ENCODE data around the gene MYCBPAP. TPM values are rescaled to one million over a fixed set of nuclear protein-coding genes. Genes with fewer than 3 reads are reported as not detected.

Gene MYCBPAP
- total RNA-seq, 4 donors from 2014 or later: 0.38 to 2.3 (median 0.54) TPM

- WGBS, 2 donors: 74 to 77% methylated on average over 4 of the region's 4 CpGs
- no peak overlapping the region for H3K4me3 ChIP-seq (ENCODE audit: low read depth, poor library complexity, severe bottlenecking)
- no peak for DNase-seq (ENCODE audit: low spot score in 2 of 2)
- intact Hi-C loops (cut with DNase I; ENCODE audit: low total_unique reads): no loop called here
- no peak for TF ChIP-seq CTCF (IDR thresholded peaks at IDR 0.05)
- TF ChIP-seq POLR2A (IDR thresholded peaks at IDR 0.05): no peak
Observed at GRCh38 chr17:50563092-50563511, 54.9 kb downstream of the MYCBPAP start.

- intact Hi-C loops (cut with DNase I; ENCODE audit: low total_unique reads): no loop called here
- H3K4me3 ChIP-seq (ENCODE audit: low read depth, poor library complexity, severe bottlenecking): no peak overlapping the region
- DNase-seq (ENCODE audit: low spot score in 2 of 2): peak; percentile 78 to 96
- TF ChIP-seq POLR2A (IDR thresholded peaks at IDR 0.05) (no peak), CTCF (IDR thresholded peaks at IDR 0.05) (no peak)
- 6 to 9% methylated on average over 11 to 19 of the region's 19 CpGs for WGBS, 2 donors
Observed at GRCh38 chr17:50564916-50565315, 56.7 kb downstream of the MYCBPAP start.

- intact Hi-C loops (cut with DNase I; ENCODE audit: low total_unique reads): no loop called here
- 28 to 36% methylated on average over 7 to 10 of the region's 10 CpGs for WGBS, 2 donors
- no peak overlapping the region for H3K4me3 ChIP-seq (ENCODE audit: low read depth, poor library complexity, severe bottlenecking)
- TF ChIP-seq CTCF (IDR thresholded peaks at IDR 0.05) (no peak), POLR2A (IDR thresholded peaks at IDR 0.05) (no peak)
- DNase-seq (ENCODE audit: low spot score in 2 of 2): no peak
Observed at GRCh38 chr17:50565402-50566350, 57.4 kb downstream of the MYCBPAP start.

- DNase-seq (ENCODE audit: low spot score in 2 of 2): no peak
- TF ChIP-seq CTCF (IDR thresholded peaks at IDR 0.05) (no peak), POLR2A (IDR thresholded peaks at IDR 0.05) (no peak)
- no peak overlapping the region for H3K4me3 ChIP-seq (ENCODE audit: low read depth, poor library complexity, severe bottlenecking)
- intact Hi-C loops (cut with DNase I; ENCODE audit: low total_unique reads): no loop called here
- WGBS, 2 donors: 27 to 28% methylated on average over 2 of the region's 2 CpGs
Observed at GRCh38 chr17:50566886-50567285, 58.6 kb downstream of the MYCBPAP start.

- DNase-seq (ENCODE audit: low spot score in 2 of 2): no peak
- intact Hi-C loops (cut with DNase I; ENCODE audit: low total_unique reads): no loop called here
- TF ChIP-seq POLR2A (IDR thresholded peaks at IDR 0.05) (no peak), CTCF (IDR thresholded peaks at IDR 0.05) (no peak)
- 87% methylated on average over 12 of the region's 12 CpGs for WGBS, 2 donors
- H3K4me3 ChIP-seq (ENCODE audit: low read depth, poor library complexity, severe bottlenecking): no peak overlapping the region
Observed at GRCh38 chr17:50568659-50569058, 60.4 kb downstream of the MYCBPAP start.

All from lower leg skin (tissue), 4 donors.